Spleen (tissue), 7 donors: ENCODE results near the gene UBASH3B.

ENCODE experiments used
- CTCF ChIP-seq, 11 experiments: fragments of 200-600 bp in 7 of 11; fragments of 450-650 bp in 4 of 11; sonication (generic) in 4 of 11; IDR thresholded peaks in 8 of 11; conservative IDR thresholded peaks in 3 of 11; 1 replicate in 7 of 11; 2 replicates in 4 of 11; pipeline versions ENCODE4 v1.4.0 to v1.8.0; 2016 to 2021; ENCODE audit warnings: antibody characterized with exemption in 11 of 11, inconsistent platforms in 4 of 11, mild to moderate bottlenecking in 1 of 11
- POLR2A ChIP-seq, 3 donors: fragments of 450-650 bp; IDR thresholded peaks; one replicate each; pipeline ENCODE4 v1.5.1; 2017; ENCODE audit warnings: antibody characterized with exemption in 3 of 3, mild to moderate bottlenecking in 1 of 3
- POLR2AphosphoS5 ChIP-seq, 3 donors: sonication (generic); formaldehyde crosslinking; IDR thresholded peaks; one replicate each; pipeline ENCODE4 v1.5.1; 2017; ENCODE audit warnings: antibody characterized with exemption in 3 of 3
- donor health status: DM: no; HTN: no; CAD: no; lungs with moderate emphysema.
- donor health status: DM: no; HTN: no; CAD: no.
- donor health status: DM: no; HTN: no; CAD: no.

- TF ChIP-seq POLR2A (IDR thresholded peaks at IDR 0.05) = no peak
- TF ChIP-seq CTCF (IDR thresholded peaks at IDR 0.05 in 8 of 11, conservative IDR thresholded peaks at IDR 0.05 in 3 of 11) = no peak
- no peak for TF ChIP-seq POLR2AphosphoS5 (IDR thresholded peaks at IDR 0.05)
These were observed 164.6 kb downstream of the UBASH3B start for GRCh38 chr11:122820158-122820557.
